TTC549 (cell line): ENCODE measurements around the gene BCOR.

Experiments used
- FAIRE-seq: peaks from 2 replicates; lab custom pipeline; 2012; peaks lifted over from hg19 to GRCh38; lab: Jason Lieb, UNC

The BCOR gene

DNA sequence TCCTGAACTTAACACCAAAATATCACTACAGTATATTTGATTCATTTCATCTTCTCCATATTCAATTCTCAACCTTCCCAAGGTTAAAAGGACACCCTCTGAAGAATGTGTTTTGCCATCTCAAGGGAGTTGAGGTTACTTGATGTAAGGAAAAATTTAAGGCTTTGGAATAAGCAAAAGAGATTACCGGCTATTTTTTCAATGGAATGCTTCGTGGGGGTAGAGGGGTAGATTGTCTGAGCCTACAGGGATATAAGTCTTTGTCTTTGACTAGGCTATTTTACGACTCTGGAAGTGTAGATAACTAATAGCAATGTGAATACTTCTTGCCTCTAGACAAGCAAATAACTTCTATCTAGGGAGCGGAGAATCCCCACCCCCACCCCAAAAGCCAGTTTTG, 78.2 kb downstream of the BCOR start:
- no peak for FAIRE-seq

DNA sequence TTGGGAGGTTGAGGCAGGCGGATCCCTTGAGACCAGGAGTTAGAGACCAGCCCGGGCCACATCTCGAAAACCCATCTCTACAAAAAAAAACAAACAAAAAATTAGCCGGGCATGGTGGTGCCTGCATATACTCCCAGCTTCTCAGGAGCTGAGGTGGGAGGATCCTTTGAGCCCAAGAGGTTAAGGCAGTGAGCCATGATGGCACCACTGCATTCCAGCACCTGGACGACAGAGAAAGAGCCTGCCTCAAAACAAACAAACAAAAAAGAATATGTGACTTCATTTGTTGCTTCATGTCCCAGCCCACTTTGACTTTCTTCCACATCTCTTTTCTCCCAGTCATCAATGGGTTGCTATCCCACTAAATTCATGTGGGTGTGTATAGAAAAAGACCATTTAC, 79.7 kb downstream of the BCOR start:
- FAIRE-seq, result no peak

DNA sequence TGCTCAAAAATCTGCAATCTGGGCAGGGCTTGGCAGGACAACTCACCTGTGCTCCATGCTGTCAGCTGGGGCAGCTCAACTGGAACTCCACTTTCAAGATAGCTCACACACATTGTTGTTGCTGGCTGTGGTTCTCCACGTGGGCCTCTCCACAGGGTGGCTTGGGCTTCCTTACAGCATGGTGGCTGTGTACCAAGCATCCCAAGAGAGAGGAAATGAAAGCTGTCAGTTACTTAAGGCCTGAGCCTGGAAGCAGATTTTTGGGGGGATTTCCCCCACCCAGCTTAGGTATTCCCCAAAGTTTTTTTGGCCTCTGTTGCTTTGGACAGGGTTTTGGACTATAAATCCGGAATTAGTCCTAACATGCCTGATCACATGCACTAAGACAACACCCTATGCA, 81.0 kb downstream of the BCOR start:
- no peak for FAIRE-seq

DNA sequence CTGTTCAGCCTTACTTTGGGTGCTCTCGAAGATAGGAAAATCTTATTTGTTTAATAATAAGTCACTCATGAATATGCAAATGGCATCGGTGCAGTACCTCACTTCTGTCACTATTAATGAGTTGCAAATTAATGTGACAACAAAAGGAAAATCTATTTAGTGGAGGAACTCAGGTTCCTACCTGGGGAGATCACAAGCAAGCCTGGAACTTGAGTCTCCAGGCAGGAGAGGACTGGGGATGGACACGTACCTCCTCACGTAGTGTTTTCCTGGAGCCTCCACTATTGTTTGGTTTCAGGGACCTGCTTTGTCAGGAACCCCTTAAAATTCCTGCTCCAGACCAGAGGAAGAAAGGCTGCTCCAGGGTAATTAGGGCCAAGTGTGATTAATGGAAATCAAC, 82.1 kb downstream of the BCOR start:
- FAIRE-seq, result no peak

DNA sequence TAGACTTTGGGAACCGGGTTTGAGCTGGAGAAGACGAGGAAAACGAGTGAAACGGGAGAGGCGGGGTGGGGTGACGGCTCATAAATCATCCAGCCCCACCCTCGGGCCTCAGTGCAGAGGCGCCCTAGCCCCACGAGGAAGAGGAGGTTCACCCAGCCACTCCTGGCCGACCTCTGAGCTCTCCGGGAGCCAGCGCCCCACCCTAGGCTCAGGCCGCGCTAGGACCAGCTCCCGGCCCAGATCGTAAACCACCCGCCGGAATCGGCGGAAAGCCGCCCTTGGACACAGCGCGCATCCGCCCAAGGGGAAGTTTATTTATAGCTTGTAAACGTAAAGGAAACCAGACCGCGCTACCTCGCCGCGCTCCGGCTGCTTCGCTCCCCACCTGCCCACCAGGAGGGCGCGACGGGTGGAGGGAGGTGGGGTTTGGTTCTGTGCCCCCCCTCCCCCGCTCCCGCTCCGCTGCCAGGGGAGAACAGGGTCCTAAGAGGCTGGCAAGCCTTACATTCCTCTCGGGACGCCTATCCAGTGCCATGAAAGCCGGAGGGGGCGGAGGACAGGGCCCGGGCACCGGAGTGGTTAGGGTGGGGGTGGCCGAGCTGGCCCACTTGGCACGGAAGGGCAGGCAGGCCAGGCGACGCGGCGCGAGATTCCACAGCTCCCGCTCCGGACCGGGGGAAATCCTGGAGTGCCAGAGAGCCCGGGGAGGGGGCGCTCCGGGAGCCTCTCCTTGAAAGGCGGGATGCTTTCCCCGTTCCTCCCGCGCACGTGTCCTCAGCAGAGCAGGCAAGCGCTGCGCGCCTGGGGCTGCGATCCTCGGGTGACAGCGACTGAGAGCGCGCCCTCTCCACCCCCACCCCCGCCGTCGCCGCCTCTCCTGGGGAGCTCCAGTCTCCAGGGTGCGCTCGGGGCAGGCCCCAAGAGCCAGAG, 84.2 kb downstream of the BCOR start:
- FAIRE-seq, result no peak

DNA sequence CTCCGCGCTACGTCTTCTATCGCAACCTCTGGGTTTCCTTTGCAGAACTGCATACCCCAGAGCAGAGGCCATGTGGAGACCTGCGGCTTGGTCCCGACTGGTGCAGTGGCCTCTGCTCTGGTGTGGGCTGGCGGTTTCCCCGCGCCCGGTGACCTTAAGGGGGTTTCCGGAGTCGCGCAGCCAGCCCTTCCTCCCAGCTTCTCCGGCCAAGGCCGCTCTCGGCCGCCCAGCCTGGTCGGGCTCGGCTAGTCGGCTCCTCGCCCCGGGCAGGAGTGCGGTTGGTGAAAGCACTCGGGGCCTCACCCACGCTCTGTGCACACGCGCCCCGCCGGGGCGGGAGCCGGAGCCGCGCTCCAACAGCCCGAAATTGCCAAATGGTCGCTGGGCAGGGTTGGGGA, 84.9 kb downstream of the BCOR start:
- no peak for FAIRE-seq

DNA sequence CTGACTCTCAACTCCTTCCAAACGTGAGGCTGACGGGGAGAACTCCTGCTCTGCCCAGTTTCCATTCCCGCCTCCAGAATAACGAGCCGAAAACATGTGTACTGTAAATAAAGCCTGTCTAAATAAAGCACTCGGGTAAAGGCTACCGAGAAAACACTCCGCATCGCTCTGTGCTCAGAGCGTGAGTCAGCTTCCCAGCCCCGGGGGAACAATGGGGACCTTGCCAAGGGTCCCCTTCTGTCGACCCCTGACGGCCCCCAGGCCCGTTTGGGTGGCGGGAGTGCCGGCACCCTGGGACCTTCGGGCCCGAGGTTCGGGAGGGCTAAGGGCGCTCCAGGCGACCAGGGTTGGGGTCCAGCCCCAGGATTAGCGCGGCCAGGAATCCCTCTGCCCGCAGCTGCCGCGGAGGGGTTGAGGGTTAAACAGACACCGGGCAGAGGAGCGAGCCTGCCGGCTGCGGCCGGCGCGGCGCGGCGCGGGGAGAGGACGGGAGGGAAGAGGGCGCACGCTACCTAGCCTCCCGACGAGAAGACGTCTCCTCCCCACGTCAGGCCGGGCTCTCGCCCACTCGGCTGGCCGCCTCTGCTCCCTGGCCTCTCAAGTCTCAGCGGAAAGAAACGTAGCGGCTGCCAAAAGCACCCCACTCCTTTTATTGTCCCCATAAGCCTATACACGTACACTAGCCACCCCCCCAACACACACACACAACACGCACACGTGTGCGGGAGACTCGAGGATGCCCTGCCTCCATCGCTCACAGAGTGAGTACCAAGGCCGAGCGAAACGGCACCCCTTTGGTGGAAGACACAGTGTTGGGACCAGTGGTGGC, 85.5 kb downstream of the BCOR start:
- FAIRE-seq, result no peak

DNA sequence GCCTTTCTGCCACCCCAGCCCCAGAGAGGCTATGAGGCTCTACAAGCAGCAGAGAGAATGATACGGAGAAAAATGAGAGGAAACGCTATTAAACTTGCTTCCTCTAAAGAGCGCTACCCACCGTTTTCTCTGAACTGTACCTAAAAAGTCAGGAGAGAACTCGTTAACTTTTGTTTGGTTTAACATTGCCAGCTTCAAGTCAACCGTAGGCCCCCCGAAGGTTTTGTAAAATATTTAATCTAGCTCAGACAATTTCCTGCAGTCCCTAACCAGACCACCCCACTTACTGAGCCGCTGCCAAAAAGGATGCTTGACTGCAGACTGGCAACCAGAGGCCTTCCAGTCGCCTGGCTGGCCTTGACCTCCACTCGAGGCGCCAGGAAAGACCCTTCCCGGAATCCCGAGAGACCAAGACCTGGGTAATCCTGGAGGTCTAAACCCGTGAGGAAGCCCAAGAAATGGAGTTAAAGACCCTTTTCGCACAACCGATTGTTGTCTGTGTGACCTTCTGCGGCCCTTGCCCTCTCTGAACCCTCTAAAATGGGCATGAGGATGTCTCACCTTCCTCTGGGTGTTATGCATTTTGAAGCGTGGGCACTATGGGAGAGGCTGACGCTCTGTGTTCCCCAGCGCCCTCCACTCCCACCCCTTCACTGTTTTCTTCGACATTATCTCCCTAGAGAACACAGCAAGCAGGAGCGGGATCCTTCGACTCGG, 86.3 kb downstream of the BCOR start:
- no peak for FAIRE-seq

DNA sequence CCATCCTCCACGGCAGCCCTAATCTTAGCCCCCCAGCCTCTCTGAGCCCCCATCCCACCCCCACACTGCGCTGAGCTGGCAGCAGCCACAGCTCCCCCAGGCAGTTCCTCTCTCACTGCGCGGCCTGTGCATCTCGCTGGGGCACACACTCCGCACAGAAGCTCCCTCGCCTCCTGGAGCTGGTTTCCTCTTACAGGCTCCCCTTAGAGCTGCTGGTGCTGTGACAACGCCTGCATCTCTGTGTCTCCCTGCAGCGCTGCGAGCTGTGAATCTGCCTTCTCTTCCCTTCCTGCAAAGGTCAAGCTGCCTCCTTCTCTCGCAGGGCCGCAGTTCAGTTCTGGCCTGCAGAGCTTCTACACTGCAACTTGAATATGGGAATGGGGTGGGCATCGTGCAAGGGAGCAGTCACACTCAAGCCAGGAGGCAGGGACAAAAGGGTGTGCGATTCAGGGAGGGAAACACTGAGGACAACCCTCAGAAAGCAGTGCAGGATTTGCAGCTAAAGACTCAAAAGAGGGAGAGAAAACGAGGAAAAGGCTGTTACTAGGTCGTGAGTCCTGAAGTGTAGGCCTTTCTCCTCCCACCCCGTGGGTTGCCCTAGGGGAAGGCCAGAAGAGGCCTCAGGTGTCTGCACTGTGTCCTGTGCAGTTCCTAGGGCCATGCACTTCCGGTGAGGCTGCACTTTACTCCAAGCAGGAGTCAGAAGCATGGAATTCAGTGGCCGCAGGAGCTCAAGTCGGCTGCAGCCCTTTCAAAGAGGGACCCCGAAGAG, 87.0 kb downstream of the BCOR start:
- FAIRE-seq, result no peak

DNA sequence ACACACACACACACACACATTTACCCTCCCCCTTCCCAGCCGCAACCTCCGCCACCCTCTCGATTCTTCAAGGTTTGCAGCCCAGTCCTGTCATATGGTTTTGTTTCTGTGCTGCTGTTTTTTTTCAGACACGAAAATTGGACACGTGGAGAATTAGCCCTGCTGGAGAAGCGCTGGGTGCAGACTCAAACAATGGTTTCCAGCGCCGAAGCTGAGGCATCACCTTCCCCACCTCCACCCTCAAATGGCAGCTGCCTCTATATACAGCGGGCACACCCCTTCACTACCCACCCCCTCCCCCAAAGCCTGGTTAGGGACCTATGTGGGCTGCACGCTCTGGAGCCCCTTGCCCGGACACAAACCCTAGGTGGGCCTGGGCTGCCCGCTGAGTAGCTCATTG, 87.9 kb downstream of the BCOR start:
- no peak for FAIRE-seq

DNA sequence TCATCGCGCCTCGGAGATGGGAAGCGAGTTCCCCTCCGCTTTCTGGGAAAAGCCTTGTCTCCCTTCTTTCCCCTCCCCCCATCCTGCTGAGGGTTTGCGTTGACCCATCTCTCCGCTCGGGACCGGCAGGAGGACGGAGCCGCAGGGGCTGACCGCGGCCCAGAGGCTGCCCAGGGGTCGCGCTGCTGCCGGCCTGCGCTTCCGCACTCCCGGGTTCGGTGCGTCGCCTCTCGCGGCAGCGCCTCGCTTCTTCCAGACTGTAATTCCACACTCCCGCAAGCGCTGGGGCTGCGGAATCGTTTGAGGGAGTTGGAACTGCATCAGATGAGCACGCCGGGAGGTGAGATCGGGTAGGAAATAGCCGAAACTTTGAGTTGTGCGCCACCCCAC, 88.3 kb downstream of the BCOR start:
- no peak for FAIRE-seq

DNA sequence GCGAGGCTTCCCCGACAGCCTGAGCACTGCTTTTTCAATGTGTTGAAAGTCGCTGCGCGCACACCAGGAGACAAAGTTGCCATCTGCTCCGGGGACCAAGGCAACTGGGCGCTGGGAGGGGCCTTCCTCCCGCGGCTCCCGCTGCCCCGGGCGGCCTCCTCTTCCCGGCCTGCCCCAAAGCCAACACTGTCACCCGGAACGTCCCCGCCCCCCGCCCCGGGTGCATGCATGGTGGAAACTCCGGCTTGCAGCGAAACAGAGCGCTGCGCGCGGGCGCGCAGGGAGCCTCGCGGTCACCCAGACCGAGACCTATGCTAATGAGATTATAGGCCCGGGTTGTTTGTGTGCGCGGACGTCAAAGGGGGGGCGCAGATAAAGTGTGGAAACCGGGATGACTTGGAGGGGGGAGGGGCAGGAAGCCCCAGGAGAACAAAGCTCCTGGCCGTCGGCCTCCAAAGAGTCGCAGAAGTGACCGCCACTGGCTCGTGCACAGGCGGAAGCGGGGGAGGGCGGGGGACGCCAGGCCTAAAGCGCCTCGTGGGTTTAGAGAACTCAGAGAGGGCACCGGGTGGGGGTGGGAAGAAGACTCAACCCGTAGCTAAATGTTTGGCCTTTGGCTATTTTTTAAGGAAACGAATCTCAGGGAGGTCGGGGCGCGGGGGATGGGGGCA, 88.8 kb downstream of the BCOR start:
- no peak for FAIRE-seq

DNA sequence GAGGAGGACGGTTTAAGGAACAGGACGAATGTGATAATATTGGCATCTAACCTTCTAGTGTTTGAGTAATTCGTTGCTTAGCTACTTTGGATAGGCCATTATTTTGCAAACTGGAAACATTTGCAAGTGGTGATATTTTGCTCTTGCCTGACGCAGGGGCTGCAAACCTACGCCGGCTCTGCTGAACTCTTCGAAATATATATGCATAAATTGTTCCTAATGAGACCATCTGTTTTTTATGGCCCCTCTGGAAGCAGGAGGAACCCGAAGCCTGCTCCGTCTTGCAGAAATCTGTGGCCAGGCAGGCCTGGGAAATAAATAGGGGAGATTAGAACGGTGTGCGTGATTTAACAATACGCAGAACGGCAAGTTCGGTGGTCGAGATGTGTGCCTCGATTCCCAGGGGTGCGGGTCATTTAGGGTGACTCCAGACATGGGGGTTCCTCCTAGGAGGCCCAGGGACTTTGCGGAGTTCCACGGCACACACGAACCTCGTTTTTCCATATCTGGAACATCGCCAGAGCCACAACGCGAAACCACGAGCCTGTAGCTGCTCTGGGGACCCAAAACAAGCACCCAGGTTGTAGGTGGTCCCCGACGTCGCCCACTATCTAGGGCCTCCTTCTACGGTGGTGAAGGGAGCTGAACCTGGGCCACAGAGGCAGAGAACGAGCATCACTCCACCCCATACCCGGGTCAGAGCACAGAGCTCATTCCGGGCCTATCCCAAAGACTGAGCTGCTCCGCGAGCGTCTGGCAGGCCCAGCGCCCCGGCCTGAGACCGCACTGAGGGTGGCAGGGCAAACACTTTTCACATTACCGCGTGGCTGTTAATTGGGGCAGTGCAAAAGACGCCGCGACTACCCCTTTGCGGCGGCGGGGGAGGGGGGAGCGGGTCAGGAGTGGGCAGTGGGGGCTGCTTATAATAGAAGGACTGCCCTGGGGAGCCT, 89.7 kb downstream of the BCOR start:
- no peak for FAIRE-seq

DNA sequence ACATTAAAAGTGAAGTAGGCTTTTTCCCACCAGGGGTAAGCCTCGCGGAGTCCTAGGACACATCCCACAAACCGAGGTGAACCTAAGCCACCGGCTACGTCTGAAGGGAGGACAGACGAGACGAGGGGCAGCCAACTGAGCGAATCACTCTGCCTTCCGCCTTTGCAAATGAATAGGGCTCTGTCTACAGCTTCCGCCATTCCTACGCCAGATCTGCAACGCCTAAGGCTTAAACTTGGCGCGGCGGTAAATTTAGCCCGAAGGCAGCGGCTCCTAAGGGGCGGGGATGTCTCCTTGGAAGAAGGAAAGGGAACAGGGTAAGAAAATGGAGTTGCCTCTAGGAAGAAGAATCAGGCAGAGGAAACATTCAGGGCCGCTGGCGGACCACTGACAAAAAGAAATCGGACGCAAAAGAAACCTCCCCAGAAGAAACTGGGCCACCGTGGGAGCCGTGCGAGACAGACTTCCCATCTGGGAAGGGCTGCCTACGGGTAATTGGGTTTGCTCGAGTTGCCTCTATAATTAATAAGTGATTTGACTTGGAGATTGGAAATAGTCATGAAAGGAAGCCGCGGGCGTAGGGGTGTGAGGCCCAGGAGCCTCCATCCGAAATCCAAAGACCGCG, 90.5 kb downstream of the BCOR start:
- FAIRE-seq, result no peak

DNA sequence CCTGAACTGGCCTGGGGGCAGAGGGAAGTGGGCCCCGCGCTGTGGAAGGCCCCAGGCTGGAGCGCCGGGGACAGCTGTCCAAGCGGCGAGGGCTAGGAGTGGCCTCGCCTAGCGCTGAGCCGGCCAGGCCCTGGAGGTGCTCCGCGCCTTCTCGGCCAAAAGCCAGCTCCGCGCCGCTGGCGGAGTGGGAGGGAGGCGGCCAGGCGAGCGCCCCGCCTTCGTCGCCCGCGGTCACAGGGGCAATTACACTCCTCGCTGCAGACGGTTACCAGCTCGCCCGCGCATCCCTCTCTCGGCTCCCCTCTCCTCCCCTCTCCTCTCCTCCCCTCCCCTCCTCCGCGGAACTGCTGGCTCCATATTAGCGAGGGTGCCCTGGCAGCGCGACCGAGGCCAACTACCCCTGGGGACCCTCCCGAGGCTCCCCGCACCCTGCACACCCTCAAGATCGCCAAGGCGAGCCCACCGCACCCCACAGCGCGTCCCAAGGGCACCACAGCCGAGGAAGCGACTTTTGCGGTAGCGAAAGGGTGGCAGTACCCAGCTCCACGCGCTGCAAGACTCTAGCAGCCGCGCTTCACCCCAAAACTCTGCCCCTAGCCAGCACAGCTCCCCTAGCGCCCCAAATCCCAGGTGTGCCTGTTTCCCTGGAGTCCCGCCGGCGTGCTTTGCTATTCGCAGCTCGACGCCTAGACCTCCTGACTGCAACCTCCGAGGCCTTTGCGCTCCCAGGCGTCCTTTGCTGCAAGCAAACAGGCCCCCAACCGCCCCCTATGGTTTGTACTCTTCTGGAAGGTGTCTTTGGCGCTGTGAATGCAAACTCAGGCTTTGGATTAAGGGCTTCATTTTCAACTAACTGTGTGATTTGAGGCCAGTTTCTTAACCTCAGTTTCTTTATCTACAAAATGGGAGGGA, 91.4 kb downstream of the BCOR start:
- FAIRE-seq, result no peak

DNA sequence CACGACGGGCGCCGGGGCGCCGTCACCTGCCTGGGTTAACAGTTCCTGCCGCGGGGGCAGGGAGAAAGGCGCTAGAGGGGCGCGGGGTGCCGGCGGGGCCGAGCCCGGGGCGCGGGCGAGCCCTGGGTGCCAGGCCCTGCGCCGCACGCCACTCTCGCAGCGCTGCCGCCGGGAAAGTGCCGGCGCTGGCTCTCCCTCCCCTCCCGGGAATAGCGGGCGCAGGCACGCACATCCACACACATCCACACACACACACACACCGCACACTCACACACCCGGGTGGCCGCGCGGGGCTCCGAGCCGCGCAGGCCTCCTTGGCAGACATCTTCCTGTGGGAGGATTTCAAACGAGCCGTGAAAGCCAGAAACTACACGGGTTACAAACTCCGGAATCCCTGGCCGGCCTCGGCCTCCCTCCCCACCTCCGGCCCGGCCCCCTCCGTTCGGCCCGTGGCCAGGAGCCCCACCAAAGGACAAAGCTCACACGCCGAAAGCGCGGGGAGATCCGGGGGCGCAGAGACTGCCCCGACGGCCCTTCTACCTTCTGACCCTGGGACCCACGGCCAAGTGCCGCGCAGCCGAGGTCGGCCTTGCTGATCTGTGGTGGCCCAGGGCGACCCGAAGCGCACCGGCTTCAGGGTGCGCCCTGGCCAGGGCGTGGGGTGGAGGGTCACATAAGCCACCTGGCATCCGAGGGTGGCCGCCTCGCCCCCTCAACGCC, 92.3 kb downstream of the BCOR start:
- FAIRE-seq, result no peak

DNA sequence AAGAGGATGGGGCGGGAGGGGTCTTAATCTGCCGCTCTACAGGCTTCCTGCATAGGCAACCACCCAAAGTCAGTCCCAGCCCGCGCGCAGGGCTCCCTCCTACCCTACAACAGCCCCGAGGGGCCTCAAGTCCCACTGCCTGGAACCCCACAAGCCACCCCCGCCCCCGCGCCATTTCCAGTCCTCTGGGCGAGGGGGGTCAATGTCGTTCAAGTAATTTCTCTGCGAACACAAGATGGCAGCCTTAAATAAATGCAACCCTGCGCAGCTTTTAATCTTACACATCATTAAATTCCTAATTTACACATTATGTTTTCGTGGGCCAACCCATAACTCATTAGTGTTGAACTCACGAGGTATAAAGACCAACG, 92.9 kb downstream of the BCOR start:
- FAIRE-seq, result no peak

DNA sequence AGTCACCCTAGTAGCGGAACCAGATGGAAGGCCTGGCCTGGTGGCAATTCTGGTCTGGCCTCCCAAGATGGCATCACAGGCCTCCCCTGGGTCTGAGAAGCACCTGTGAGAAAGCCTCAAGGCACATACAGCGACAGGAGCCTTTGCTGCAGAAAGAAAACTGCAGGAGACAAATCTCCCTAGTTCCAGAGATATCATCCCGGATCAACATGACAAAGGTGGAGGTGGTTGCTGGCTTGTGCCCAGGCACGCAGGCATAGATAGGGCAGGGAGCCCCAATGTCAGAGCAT, 93.6 kb downstream of the BCOR start:
- FAIRE-seq, result no peak
